Measurements from ENCODE around the gene NAP1L1.
"Not testable (repeated sequence)": the region's sequence is repeated elsewhere in the genome, so short reads cannot be mapped to it uniquely, and the experiment has no call there.

The NAP1L1 gene

GRCh38 chr12:76006028-76006925 is 78.2 kb downstream of the NAP1L1 start:
- H3K9ac ChIP-seq (ENCODE audit: low read length), result no peak overlapping the region
- no peaks in the 10 kb centered on the region for H3K4me1 ChIP-seq (ENCODE audit: control insufficient read depth, insufficient read depth, low read length)
- no peaks in the 10 kb centered on the region for H3K27me3 ChIP-seq (ENCODE audit: control insufficient read depth, insufficient read depth, low read length)
- H3K4me3 ChIP-seq (ENCODE audit: low read length), result no peak overlapping the region
- no peak overlapping the region for H3K27ac ChIP-seq (ENCODE audit: low read depth, low read length)
- H3K36me3 ChIP-seq (ENCODE audit: control insufficient read depth, insufficient read depth, low read length), result no peaks in the 10 kb centered on the region

DNA sequence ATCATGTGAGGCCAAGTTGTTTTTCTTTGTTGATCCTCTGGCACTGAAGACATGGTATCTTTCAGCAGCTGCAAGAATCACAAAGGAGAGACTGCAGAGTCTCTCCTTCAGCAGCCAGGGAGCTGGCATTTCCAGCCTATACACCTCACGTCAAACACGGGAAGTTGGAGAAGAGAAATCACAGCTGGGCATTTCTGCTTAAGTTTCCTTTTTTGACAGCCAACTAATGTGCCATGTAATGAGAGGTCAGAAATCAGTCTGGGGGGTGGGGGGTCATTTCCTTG is 81.2 kb downstream of the NAP1L1 start:
- no peaks in the 10 kb centered on the region for H3K27me3 ChIP-seq (ENCODE audit: control insufficient read depth, insufficient read depth, low read length)

DNA sequence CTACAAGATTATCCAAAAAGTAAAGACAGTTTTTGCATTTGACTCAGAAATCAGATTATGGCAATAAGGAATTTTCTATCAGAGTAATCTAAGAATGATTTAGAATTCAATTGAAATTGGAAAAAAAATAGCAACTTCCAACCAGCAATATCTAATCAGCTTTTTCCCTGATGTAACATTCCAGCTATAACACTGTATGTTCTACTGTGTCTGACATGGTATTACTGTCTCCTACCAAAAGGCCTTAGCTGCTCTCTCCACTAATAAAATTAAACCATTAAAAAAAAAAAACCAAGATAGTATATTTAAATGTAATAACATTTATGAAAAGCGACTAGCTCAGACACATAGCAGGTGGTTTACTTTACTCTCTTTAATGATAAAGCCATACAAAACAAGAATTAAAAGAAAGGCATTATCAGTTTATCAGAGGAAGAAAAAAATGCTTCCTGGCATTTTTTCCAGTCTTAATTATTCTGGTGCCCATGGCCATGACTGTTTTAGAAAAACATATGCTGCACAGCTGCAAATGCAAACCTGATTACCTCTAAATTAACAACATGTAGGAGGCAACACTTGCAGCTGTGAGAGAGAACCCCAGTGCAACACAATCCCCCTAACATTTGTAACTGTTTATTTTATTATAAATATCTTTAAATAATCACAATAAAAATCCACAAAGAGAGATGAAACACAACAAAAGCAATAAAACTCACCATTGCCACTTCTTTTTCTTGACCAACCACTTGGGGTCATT is 81.7 kb downstream of the NAP1L1 start:
- no peak overlapping the region for H3K27ac ChIP-seq (ENCODE audit: low read depth, low read length)

More for the DNA sequence above, 81.2 kb downstream of the NAP1L1 start:
- H3K36me3 ChIP-seq (ENCODE audit: control insufficient read depth, insufficient read depth, low read length), result no peaks in the 10 kb centered on the region
- no peaks in the 10 kb centered on the region for H3K4me1 ChIP-seq (ENCODE audit: control insufficient read depth, insufficient read depth, low read length)
- H3K4me3 ChIP-seq (ENCODE audit: low read length), result no peak overlapping the region
- no peak overlapping the region for H3K9ac ChIP-seq (ENCODE audit: low read length)
- no peak overlapping the region for H3K27ac ChIP-seq (ENCODE audit: low read depth, low read length)

GRCh38 chr12:75998292-75999063 is 86.0 kb downstream of the NAP1L1 start:
- H3K27ac ChIP-seq (ENCODE audit: low read depth, low read length), result no peak overlapping the region
- H3K4me1 ChIP-seq (ENCODE audit: control insufficient read depth, insufficient read depth, low read length), result no peaks in the 10 kb centered on the region
- no peaks in the 10 kb centered on the region for H3K36me3 ChIP-seq (ENCODE audit: control insufficient read depth, insufficient read depth, low read length)
- no peak overlapping the region for H3K9ac ChIP-seq (ENCODE audit: low read length)
- no peaks in the 10 kb centered on the region for H3K27me3 ChIP-seq (ENCODE audit: control insufficient read depth, insufficient read depth, low read length)
- H3K4me3 ChIP-seq (ENCODE audit: low read length), result no peak overlapping the region

More for the DNA sequence above, 81.7 kb downstream of the NAP1L1 start:
- no peak overlapping the region for H3K4me3 ChIP-seq (ENCODE audit: low read length)
- no peak overlapping the region for H3K9ac ChIP-seq (ENCODE audit: low read length)
- no peaks in the 10 kb centered on the region for H3K4me1 ChIP-seq (ENCODE audit: control insufficient read depth, insufficient read depth, low read length)
- no peaks in the 10 kb centered on the region for H3K36me3 ChIP-seq (ENCODE audit: control insufficient read depth, insufficient read depth, low read length)
- no peaks in the 10 kb centered on the region for H3K27me3 ChIP-seq (ENCODE audit: control insufficient read depth, insufficient read depth, low read length)

- Histone ChIP-seq H3K36me3 (ENCODE audit: control insufficient read depth, insufficient read depth, low read length) (no peaks in the 10 kb centered on the region), H3K27ac (ENCODE audit: low read depth, low read length) (no peak overlapping the region), H3K9ac (ENCODE audit: low read length) (no peak overlapping the region), H3K27me3 (ENCODE audit: control insufficient read depth, insufficient read depth, low read length) (no peaks in the 10 kb centered on the region), H3K4me1 (ENCODE audit: control insufficient read depth, insufficient read depth, low read length) (no peaks in the 10 kb centered on the region), H3K4me3 (ENCODE audit: low read length) (no peak overlapping the region)
These were observed 86.8 kb downstream of the NAP1L1 start for GRCh38 chr12:75997658-75998057.

- Histone ChIP-seq H3K27me3 (ENCODE audit: control insufficient read depth, insufficient read depth, low read length) (no peaks in the 10 kb centered on the region), H3K27ac (ENCODE audit: low read depth, low read length) (no peak overlapping the region), H3K9ac (ENCODE audit: low read length) (no peak overlapping the region), H3K4me1 (ENCODE audit: control insufficient read depth, insufficient read depth, low read length) (no peaks in the 10 kb centered on the region), H3K36me3 (ENCODE audit: control insufficient read depth, insufficient read depth, low read length) (no peaks in the 10 kb centered on the region), H3K4me3 (ENCODE audit: low read length) (no peak overlapping the region)
These were observed 87.5 kb downstream of the NAP1L1 start for GRCh38 chr12:75996861-75997447.

GRCh38 chr12:75995691-75996090 is 88.8 kb downstream of the NAP1L1 start:
- no peak overlapping the region for H3K27ac ChIP-seq (ENCODE audit: low read depth, low read length)
- H3K27me3 ChIP-seq (ENCODE audit: control insufficient read depth, insufficient read depth, low read length), result no peaks in the 10 kb centered on the region
- H3K36me3 ChIP-seq (ENCODE audit: control insufficient read depth, insufficient read depth, low read length), result no peaks in the 10 kb centered on the region
- no peak overlapping the region for H3K4me3 ChIP-seq (ENCODE audit: low read length)
- H3K4me1 ChIP-seq (ENCODE audit: control insufficient read depth, insufficient read depth, low read length), result no peaks in the 10 kb centered on the region
- no peak overlapping the region for H3K9ac ChIP-seq (ENCODE audit: low read length)

GRCh38 chr12:75994069-75994740 is 90.3 kb downstream of the NAP1L1 start:
- H3K27ac ChIP-seq (ENCODE audit: low read depth, low read length), result no peak overlapping the region
- no peaks in the 10 kb centered on the region for H3K27me3 ChIP-seq (ENCODE audit: control insufficient read depth, insufficient read depth, low read length)
- no peaks in the 10 kb centered on the region for H3K4me1 ChIP-seq (ENCODE audit: control insufficient read depth, insufficient read depth, low read length)

DNA sequence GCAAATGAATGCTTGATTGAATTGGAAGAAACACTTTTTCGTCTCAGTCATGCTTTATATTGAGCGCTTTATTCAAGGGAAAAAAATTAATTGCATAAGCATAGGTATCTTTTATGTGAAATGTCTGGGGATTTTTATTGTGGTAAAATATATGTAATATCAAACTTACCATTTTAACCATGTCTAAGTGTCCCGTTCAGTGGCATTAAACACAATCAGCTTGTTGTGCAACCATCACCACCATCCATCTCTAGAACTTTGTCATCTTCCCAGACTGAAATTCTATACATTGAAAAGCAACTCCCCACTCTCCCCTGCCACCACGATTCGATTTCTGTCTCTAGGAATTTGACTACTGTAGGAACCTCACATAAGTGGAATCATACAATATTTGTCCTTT is 92.7 kb downstream of the NAP1L1 start:
- no peaks in the 10 kb centered on the region for H3K27me3 ChIP-seq (ENCODE audit: control insufficient read depth, insufficient read depth, low read length)
- no peak overlapping the region for H3K27ac ChIP-seq (ENCODE audit: low read depth, low read length)
- no peak overlapping the region for H3K9ac ChIP-seq (ENCODE audit: low read length)
- H3K4me1 ChIP-seq (ENCODE audit: control insufficient read depth, insufficient read depth, low read length), result no peaks in the 10 kb centered on the region
- no peak overlapping the region for H3K4me3 ChIP-seq (ENCODE audit: low read length)
- H3K36me3 ChIP-seq (ENCODE audit: control insufficient read depth, insufficient read depth, low read length), result no peaks in the 10 kb centered on the region

More at GRCh38 chr12:75994069-75994740, 90.3 kb downstream of the NAP1L1 start:
- Histone ChIP-seq H3K9ac (ENCODE audit: low read length) (no peak overlapping the region), H3K4me3 (ENCODE audit: low read length) (no peak overlapping the region), H3K36me3 (ENCODE audit: control insufficient read depth, insufficient read depth, low read length) (no peaks in the 10 kb centered on the region)

- Histone ChIP-seq H3K4me1 (ENCODE audit: control insufficient read depth, insufficient read depth, low read length) (no peaks in the 10 kb centered on the region), H3K9ac (ENCODE audit: low read length) (no peak overlapping the region), H3K4me3 (ENCODE audit: low read length) (no peak overlapping the region), H3K27me3 (ENCODE audit: control insufficient read depth, insufficient read depth, low read length) (no peaks in the 10 kb centered on the region), H3K36me3 (ENCODE audit: control insufficient read depth, insufficient read depth, low read length) (no peaks in the 10 kb centered on the region), H3K27ac (ENCODE audit: low read depth, low read length) (no peak overlapping the region)
These were observed 94.1 kb downstream of the NAP1L1 start for GRCh38 chr12:75990189-75990912.

DNA sequence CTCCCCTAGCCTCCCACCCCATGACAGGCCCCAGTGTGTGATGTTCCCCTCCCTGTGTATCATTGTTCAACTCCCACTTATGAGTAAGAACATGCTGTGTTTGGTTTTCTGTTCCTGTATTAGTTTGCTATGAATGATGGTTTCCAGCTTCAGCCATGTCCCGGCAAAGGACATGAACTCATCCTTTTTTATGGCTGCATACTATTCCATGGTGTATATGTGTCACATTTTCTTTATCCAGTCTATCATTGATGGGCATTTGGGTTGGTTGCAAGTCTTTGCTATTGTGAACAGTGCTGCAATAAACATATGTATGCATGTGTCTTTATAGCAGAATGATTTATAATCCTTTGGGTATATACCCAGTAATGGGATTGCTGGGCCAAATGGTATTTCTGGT is 96.8 kb downstream of the NAP1L1 start:
- H3K4me1 ChIP-seq (ENCODE audit: control insufficient read depth, insufficient read depth, low read length); H3K27me3 ChIP-seq (ENCODE audit: control insufficient read depth, insufficient read depth, low read length); H3K9ac ChIP-seq (ENCODE audit: low read length); H3K27ac ChIP-seq (ENCODE audit: low read depth, low read length); H3K36me3 ChIP-seq (ENCODE audit: control insufficient read depth, insufficient read depth, low read length); H3K4me3 ChIP-seq (ENCODE audit: low read length): not testable (repeated sequence)

Data from rectal smooth muscle tissue (tissue), 1 donor.